ENCODE measurements around the gene VAV2. TPM values are rescaled to one million over a fixed set of nuclear protein-coding genes. Genes with fewer than 3 reads are reported as not detected.
A peak's percentile ranks its signal among the peaks of the same experiment; 100 is the strongest.

Gene VAV2
- polyA plus RNA-seq, 1 of the 3 experiments (the other 2 are of a cell fraction): 14.9 TPM

DNA sequence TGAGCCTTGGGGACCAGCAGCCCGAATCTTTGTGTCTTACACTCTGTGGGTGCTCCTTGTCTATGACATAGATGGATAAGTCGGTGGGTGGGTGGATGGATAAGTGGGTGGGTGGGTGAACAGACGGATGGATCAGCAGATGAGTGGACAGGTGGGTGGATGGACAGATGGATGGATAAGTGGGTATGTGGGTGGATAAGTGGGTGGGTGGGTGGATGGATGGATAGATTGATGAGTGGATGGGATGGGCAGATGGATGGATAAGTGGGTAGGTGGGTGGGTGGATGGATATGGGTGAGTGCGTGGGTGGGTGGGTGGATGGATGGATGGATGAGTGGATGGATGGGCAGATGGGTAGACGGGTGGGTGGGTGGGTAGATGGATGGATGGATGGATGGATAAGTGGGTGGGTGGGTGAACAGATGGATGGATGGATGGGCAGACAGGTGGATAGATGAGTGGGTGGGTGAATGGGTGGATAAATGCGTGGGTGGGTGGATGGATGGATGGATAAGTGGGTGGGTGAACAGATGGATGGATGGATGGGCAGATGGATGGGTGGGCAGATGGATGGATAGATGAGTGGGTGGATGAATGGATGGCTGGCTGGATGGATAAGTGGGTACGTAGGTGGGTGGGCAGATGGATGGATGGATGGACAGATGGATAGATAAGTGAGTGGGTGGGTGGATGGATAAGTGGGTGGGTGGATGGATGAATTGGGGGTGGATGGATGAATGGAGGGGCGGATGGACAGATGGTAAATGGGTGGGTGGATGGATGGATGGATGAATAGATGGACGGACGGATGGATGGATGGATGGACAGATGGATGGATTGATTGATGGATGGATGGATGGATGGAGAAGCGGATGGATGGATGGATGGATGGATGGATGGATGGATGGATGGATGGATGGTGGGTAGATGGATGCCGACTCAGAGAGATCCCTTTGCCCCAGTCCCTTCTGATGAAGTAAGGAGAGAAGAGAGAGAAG lies 121.2 kb downstream of the VAV2 start:
- WGBS (ENCODE audit: low lambda C conversion rate): 93% methylated on average over 12 of the region's 12 CpGs
- Histone ChIP-seq H3K4me1 (ENCODE audit: control insufficient read depth in 1 of 2, insufficient read depth in 2 of 2, low read depth in 1 of 2, low read length in 1 of 2) (peaks cover 26 to 85% of the 10 kb centered on the region in 2 experiments), H3K4me2 (no peak overlapping the region), H3K27me3 (ENCODE audit: insufficient read depth) (no peaks in the 10 kb centered on the region), H3K79me2 (ENCODE audit: insufficient read depth) (peaks cover 87% of the 10 kb centered on the region), H2AFZ (ENCODE audit: low read depth) (no peak overlapping the region), H4K20me1 (ENCODE audit: insufficient read depth) (peaks cover 13% of the 10 kb centered on the region; the same call in 1 of the 2 replicates), H3K9me3 (no peaks in the 10 kb centered on the region), H3K9me2 (no peaks in the 10 kb centered on the region), H3K9ac (no peak overlapping the region), H3K36me3 (replicated peaks in 1 of 2; ENCODE audit: control insufficient read depth in 1 of 2, insufficient read depth in 2 of 2, low read length in 1 of 2) (no peaks in the 10 kb centered on the region), H3K27ac (ENCODE audit: low read depth in 2 of 2, low read length in 1 of 2) (peak overlapping the region; percentile 45 to 98; a peak in 3 of 4 replicates), H3F3A (replicated peaks; ENCODE audit: insufficient read depth) (peaks cover 30% of the 10 kb centered on the region), H3K4me3 (ENCODE audit: low read depth in 2 of 2, low read length in 1 of 2) (no peak overlapping the region)
- ChIA-PET POLR2A (no interaction called here), CTCF (interaction anchor here (0.7 to 4.2 kb wide), 8 partner anchors 21 to 128 kb away, joined by 3 to 24 read pairs (median 4); no protein-coding TSS in a partner anchor)
- DNase-seq: no peak
- TF ChIP-seq EZH2phosphoT487 (IDR thresholded peaks at IDR 0.05; ENCODE audit: borderline replicate concordance, low read depth): no peak
- no peak for TF ChIP-seq NRF1 (IDR thresholded peaks at IDR 0.05; ENCODE audit: low read depth, low read length)
- TF ChIP-seq JUND (IDR thresholded peaks at IDR 0.05): no peak

DNA sequence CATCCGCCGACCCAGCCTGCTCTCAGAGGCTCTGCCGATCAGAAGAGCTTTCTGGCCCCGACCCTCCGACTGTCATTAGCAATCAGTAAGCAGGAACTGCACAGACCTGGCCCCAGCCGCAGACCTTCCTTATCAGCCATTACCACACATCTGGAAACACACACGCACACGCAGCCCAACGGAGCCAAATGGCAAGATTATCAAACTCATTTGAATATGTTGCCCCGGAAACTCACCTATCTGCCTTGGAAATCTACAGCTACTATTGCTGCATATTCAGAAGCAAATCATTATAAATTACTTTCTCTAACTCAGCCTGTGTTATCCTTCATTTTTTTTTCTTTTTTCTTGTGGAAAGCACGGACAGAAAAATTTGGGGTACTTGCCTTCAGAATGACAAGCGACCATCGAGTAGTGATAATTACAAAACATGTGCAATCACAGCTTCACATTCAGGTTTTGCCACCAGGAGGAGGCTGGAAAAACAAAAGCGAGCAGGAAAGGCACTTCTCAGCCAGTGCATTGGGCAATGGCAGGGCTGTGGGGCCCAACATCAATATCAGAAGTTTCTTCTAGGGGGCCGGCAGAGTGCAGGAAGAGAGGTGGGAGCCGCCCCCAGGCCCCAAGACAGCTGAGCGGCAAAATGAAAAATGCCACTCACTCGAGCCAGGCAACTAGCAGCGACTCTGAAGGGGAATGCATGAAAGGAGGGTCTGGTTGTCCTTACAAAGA lies 122.3 kb downstream of the VAV2 start:
- no peaks in the 10 kb centered on the region for H3K9me3 ChIP-seq
- CTCF ChIA-PET: interaction anchor here (0.8 to 4.2 kb wide), 17 partner anchors 13 to 127 kb away, joined by 3 to 24 read pairs (median 3); no protein-coding TSS in a partner anchor
- no peak overlapping the region for H2AFZ ChIP-seq (ENCODE audit: low read depth)
- peaks cover 26 to 75% of the 10 kb centered on the region in 2 experiments for H3K4me1 ChIP-seq (ENCODE audit: control insufficient read depth in 1 of 2, insufficient read depth in 2 of 2, low read depth in 1 of 2, low read length in 1 of 2)
- peak; percentile 92 for DNase-seq
- H3K9me2 ChIP-seq: no peaks in the 10 kb centered on the region
- H3K79me2 ChIP-seq (ENCODE audit: insufficient read depth): peaks cover 87% of the 10 kb centered on the region
- 41% methylated on average over 18 of the region's 19 CpGs for WGBS (ENCODE audit: low lambda C conversion rate)
- H3K9ac ChIP-seq: 0 out of 2 replicates have a peak overlapping the region, but pooled peaks have one; percentile 5
- H4K20me1 ChIP-seq (ENCODE audit: insufficient read depth): peaks cover 18% of the 10 kb centered on the region; the same call in 1 of the 2 replicates
- peak overlapping the region; percentile 60 for H3K4me2 ChIP-seq
- TF ChIP-seq TCF12 (IDR thresholded peaks at IDR 0.05): peak; percentile 71
- TF ChIP-seq RCOR1 (IDR thresholded peaks at IDR 0.05; ENCODE audit: low read length): peak; percentile 93
- TF ChIP-seq, protein P1, sequence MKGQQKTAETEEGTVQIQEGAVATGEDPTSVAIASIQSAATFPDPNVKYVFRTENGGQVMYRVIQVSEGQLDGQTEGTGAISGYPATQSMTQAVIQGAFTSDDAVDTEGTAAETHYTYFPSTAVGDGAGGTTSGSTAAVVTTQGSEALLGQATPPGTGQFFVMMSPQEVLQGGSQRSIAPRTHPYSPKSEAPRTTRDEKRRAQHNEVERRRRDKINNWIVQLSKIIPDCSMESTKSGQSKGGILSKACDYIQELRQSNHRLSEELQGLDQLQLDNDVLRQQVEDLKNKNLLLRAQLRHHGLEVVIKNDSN (IDR thresholded peaks at IDR 0.05; ENCODE audit: borderline replicate concordance, low read depth): no peak
- peak in 1 of 2 experiments; percentile 95; a peak in 2 of 4 replicates for TF ChIP-seq EP300 (IDR thresholded peaks at IDR 0.05; ENCODE audit: borderline replicate concordance in 1 of 2, low read depth in 1 of 2, low read length in 1 of 2)
- no peak for TF ChIP-seq SIN3A (IDR thresholded peaks at IDR 0.05; ENCODE audit: borderline replicate concordance, low read depth, low read length)
- peak; percentile 81 for TF ChIP-seq MXI1 (IDR thresholded peaks at IDR 0.05; ENCODE audit: low read depth, low read length)
- TF ChIP-seq RAD21 (IDR thresholded peaks at IDR 0.05; ENCODE audit: low read length): peak; percentile 36
- no peak for TF ChIP-seq POLR2AphosphoS5 (IDR thresholded peaks at IDR 0.05; ENCODE audit: low read depth, low read length)
- TF ChIP-seq MEF2A (IDR thresholded peaks at IDR 0.05; ENCODE audit: borderline replicate concordance, low read depth): no peak
- TF ChIP-seq SMC3 (IDR thresholded peaks at IDR 0.05; ENCODE audit: low read depth, low read length): peak; percentile 4; the same call in 1 of the 2 replicates
- no peak for TF ChIP-seq TAF1 (IDR thresholded peaks at IDR 0.05; ENCODE audit: borderline replicate concordance, low read depth, low read length)
- TF ChIP-seq, protein P2, sequence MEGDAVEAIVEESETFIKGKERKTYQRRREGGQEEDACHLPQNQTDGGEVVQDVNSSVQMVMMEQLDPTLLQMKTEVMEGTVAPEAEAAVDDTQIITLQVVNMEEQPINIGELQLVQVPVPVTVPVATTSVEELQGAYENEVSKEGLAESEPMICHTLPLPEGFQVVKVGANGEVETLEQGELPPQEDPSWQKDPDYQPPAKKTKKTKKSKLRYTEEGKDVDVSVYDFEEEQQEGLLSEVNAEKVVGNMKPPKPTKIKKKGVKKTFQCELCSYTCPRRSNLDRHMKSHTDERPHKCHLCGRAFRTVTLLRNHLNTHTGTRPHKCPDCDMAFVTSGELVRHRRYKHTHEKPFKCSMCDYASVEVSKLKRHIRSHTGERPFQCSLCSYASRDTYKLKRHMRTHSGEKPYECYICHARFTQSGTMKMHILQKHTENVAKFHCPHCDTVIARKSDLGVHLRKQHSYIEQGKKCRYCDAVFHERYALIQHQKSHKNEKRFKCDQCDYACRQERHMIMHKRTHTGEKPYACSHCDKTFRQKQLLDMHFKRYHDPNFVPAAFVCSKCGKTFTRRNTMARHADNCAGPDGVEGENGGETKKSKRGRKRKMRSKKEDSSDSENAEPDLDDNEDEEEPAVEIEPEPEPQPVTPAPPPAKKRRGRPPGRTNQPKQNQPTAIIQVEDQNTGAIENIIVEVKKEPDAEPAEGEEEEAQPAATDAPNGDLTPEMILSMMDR (IDR thresholded peaks at IDR 0.05): no peak; the same call in 1 of the 2 replicates
- TF ChIP-seq GATA2 (CRISPR knock-in tag; IDR thresholded peaks at IDR 0.05): peak; percentile 99
- no peak for TF ChIP-seq RXRA (IDR thresholded peaks at IDR 0.05; ENCODE audit: borderline replicate concordance, low read depth)
- TF ChIP-seq CHD2 (IDR thresholded peaks at IDR 0.05; ENCODE audit: low read length, partially characterized antibody): peak; percentile 71
- TF ChIP-seq FOXJ3 (CRISPR knock-in tag; IDR thresholded peaks at IDR 0.05): peak; percentile 90
- TF ChIP-seq YY1 (IDR thresholded peaks at IDR 0.05; ENCODE audit: low read depth): no peak
- H3K27me3 ChIP-seq (ENCODE audit: insufficient read depth): no peaks in the 10 kb centered on the region
- H3K4me3 ChIP-seq (ENCODE audit: low read depth in 2 of 2, low read length in 1 of 2): no peak overlapping the region
- POLR2A ChIA-PET: interaction anchor here (0.8 to 1.4 kb wide), 8 partner anchors 12 to 124 kb away, joined by 3 to 6 read pairs (median 4); no protein-coding TSS in a partner anchor
- H3K36me3 ChIP-seq (replicated peaks in 1 of 2; ENCODE audit: control insufficient read depth in 1 of 2, insufficient read depth in 2 of 2, low read length in 1 of 2): no peaks in the 10 kb centered on the region
- peaks cover 22% of the 10 kb centered on the region for H3F3A ChIP-seq (replicated peaks; ENCODE audit: insufficient read depth)
- H3K27ac ChIP-seq (ENCODE audit: low read depth in 2 of 2, low read length in 1 of 2): peak overlapping the region; percentile 45 to 98; a peak in 3 of 4 replicates

Data from SK-N-SH (cell line).